Activated T-cell treated with anti-CD3 and anti-CD28 coated beads, Interleukin-2, amount 50 U/mL, for 72 hours (primary cell): ENCODE measurements around the gene ZFC3H1. TPM values are rescaled to one million over a fixed set of nuclear protein-coding genes. Genes with fewer than 3 reads are reported as not detected.

Experiments used
- ATAC-seq, 2 donors: fragments of 150-1000 bp; cut with Tn5 transposase; replicated peaks in 1 of 2; 2 replicates each; pipeline ENCODE4 v1.10.0; 2021; ENCODE audit warnings: moderate library complexity in 2 of 2, mild to moderate bottlenecking in 1 of 2
- DNase-seq, 2 donors: peaks; one replicate each; pipeline ENCODE4 v3.0.0; 2021 to 2022; ENCODE audit warnings: mixed read lengths in 1 of 2
- H3K27ac Mint-ChIP-seq: one replicate; pipeline ENCODE4 v1.8.0; 2022; ENCODE audit warnings: mild to moderate bottlenecking, moderate library complexity, mixed read lengths
- H3K27me3 Mint-ChIP-seq: one replicate; pipeline ENCODE4 v1.8.0; 2022; ENCODE audit warnings: low read depth, mixed read lengths
- H3K36me3 Mint-ChIP-seq, 2 donors: one replicate each; pipeline ENCODE4 v1.8.0; 2022; ENCODE audit warnings: mixed read lengths in 2 of 2, mild to moderate bottlenecking in 1 of 2; ENCODE audit not compliant: insufficient read depth in 2 of 2
- H3K4me1 Mint-ChIP-seq: one replicate; pipeline ENCODE4 v1.8.0; 2022; ENCODE audit warnings: low read depth, mixed read lengths
- H3K4me3 Mint-ChIP-seq, 2 donors: one replicate each; pipeline ENCODE4 v1.8.0; 2022; ENCODE audit warnings: mild to moderate bottlenecking in 2 of 2, mixed read lengths in 2 of 2, moderate library complexity in 2 of 2
- H3K9me3 Mint-ChIP-seq, 2 donors: one replicate each; pipeline ENCODE4 v1.8.0; 2022; ENCODE audit warnings: mixed read lengths in 2 of 2
- total RNA-seq, 2 donors: library from RNA; stranded (reverse); gene quantifications; one replicate each; pipeline ENCODE4 v1.2.3, GENCODE V29; 2022

The ZFC3H1 gene
- total RNA-seq, 2 donors from 2014 or later = 87.7 to 98.7 TPM

DNA sequence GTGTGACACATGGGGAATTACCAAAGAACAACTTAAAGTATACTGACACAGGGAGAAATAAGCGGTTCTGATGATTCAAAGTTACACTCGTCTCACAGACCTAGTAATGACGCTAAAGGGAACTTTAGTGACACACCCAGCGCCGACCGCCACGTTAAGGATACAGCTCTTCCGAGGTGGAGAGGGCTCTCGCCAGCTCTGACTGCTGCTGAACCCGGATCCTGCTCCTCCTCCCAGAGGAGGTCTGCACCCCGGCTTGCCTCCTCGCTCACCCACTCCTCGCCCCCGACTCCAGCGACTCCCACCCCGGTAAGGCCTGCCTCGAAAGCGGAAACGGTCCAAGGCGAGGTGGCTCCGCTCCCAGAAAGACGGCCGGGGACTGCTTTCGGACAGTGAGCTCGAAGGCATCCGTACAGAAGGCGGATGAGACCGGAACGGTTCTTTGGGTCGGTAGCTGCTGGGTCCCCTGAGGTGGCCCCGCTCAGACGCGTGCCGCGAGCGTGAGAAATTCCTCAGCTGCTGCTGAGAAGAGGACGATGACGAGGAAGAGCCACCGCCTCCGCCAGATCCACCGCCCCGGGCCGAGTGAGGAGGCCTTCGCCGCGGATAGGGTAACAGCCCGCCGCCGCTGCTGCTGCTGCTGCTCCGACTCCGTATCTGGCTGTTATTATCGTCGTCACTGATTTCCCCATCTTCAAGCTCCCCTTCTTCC lies 643 bp downstream of the ZFC3H1 start:
- Mint-ChIP-seq H3K4me1 (peaks cover 52% of the 10 kb centered on the region), H3K36me3 (peaks cover 14 to 35% of the 10 kb centered on the region in 2 donors), H3K27me3 (no peaks in the 10 kb centered on the region), H3K27ac (peak overlapping the region; percentile 99), H3K4me3 (peak overlapping the region; percentile 95 to 99), H3K9me3 (peaks cover 0 to 4% of the 10 kb centered on the region in 2 donors)
- peak; percentile 73 to 86 for DNase-seq
- peak; percentile 62 to 69 for ATAC-seq

DNA sequence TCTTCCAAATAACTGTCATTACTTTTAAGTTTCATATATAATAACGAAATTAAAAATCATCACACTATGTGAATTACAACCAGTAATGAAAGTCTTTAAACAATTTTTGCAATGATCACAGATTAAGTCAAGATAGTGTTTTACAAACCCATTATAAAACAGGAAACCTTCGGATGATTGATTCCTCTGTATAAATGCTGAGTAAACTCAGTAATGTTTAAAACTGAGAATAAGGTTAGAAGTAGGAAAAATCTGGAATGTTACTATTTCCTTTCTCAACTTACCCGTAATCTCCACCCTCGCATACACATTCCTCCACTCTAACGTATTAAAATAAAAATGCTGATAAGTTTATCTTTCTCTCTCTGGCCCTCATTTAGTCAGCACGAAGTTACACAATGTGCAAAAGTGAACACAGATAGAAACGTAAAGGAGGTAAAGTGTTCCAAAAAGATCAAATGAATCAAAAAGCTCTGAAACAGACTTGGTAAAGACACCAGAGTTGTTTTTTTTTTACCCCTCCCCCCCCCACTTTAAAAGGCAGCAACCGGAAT lies 1.6 kb downstream of the ZFC3H1 start:
- H3K27ac Mint-ChIP-seq = peak overlapping the region; percentile 99
- DNase-seq (no peak), ATAC-seq (no peak)
- peaks cover 0 to 1% of the 10 kb centered on the region in 2 donors for H3K9me3 Mint-ChIP-seq
- H3K4me3 Mint-ChIP-seq = peak overlapping the region; percentile 95 to 99
- no peaks in the 10 kb centered on the region for H3K27me3 Mint-ChIP-seq
- H3K4me1 Mint-ChIP-seq = peaks cover 54% of the 10 kb centered on the region
- peaks cover 14 to 35% of the 10 kb centered on the region in 2 donors for H3K36me3 Mint-ChIP-seq

DNA sequence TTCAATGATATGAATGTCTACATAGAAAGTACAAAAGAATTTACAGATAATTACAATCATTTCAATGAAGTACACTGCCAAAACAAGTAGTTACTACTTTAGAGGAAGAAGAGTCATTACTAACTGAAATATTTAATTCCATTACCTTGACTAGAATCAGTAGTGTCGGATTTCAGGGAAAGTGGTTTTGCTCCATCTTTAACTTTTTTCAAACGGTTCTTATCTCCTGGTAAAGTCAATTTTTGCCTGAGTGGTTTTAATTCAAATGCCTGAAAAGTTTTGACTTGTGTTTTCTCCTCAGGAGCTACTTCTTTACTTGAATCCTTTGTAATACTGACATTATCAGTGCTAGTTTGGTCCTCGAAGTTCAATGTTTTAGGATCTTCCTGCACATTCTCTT lies 6.9 kb downstream of the ZFC3H1 start:
- H3K4me1 Mint-ChIP-seq = peaks cover 50% of the 10 kb centered on the region
- H3K9me3 Mint-ChIP-seq = peaks cover 0 to 1% of the 10 kb centered on the region in 2 donors
- peaks cover 12 to 22% of the 10 kb centered on the region in 2 donors for H3K36me3 Mint-ChIP-seq
- DNase-seq (no peak), ATAC-seq (no peak)
- peak overlapping the region in 1 of 2 donors; percentile 27 for H3K4me3 Mint-ChIP-seq
- H3K27me3 Mint-ChIP-seq = no peaks in the 10 kb centered on the region
- H3K27ac Mint-ChIP-seq = no peak overlapping the region

DNA sequence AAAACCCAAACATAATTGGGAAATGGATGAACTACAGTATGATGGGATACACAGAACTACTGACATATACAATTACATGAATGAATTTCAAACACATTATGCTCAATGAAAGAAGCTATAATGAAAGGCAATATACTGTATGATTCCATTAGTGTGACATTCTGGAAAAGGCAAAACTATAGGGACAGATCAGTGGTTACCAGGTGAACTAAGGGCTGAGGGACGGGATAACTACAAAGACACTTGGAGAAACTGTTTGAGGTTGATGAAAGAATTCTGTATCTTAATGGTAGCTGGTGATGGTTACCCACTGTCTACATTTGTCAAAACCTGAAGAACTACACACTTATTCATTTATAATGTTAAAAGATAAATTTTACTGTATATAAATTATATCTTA lies 7.7 kb downstream of the ZFC3H1 start:
- Mint-ChIP-seq H3K27me3 (no peaks in the 10 kb centered on the region), H3K4me1 (peaks cover 47% of the 10 kb centered on the region), H3K4me3 (peak overlapping the region; percentile 51 to 64), H3K36me3 (peaks cover 12 to 20% of the 10 kb centered on the region in 2 donors), H3K27ac (peak overlapping the region; percentile 74), H3K9me3 (peaks cover 0 to 1% of the 10 kb centered on the region in 2 donors)
- ATAC-seq = no peak
- no peak for DNase-seq

DNA sequence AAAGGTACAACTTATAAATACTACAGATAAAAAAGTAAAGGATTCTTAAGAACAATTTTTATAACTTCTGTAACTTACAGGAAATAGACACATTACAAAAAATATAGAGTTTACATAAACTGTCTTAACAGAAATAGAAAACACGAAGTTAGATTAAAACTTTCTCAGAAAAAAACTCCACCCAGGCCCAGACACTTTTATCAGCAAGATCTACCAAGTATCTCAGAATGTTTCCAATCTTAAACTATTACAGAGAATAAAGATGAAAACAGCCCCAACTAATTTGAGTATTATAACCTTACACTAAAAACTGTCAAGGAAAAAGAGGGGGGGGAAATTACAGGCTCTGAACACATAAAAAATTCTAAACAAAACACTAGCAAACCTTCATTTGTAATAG lies 8.2 kb downstream of the ZFC3H1 start:
- H3K27ac Mint-ChIP-seq = peak overlapping the region; percentile 74
- H3K4me3 Mint-ChIP-seq = peak overlapping the region; percentile 51 to 64
- peaks cover 47% of the 10 kb centered on the region for H3K4me1 Mint-ChIP-seq
- H3K27me3 Mint-ChIP-seq = no peaks in the 10 kb centered on the region
- no peak for DNase-seq
- peaks cover 0 to 1% of the 10 kb centered on the region in 2 donors for H3K9me3 Mint-ChIP-seq
- H3K36me3 Mint-ChIP-seq = peaks cover 14 to 20% of the 10 kb centered on the region in 2 donors
- no peak for ATAC-seq

DNA sequence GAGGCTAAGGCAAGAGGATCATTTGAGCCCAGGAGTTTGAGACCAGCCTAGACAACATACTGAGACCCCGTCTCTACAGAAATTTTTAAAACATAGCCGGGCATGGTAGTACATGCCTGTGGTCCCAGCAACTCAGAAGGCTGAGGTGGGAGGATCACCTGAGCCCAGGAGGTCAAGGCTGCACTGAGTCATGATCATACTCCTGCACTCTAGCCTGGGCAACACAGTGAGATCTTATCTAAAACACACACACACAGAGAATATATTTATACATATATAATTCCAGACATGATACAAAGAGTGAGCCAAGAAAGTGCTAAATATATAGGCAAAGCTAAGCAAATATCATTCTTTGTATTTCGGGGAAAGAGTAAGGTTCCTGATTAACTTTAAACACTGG lies 9.4 kb downstream of the ZFC3H1 start:
- Mint-ChIP-seq H3K9me3 (peaks cover 0 to 1% of the 10 kb centered on the region in 2 donors), H3K27me3 (no peaks in the 10 kb centered on the region), H3K4me3 (peak overlapping the region; percentile 38 to 64), H3K27ac (peak overlapping the region; percentile 88), H3K4me1 (peaks cover 48% of the 10 kb centered on the region), H3K36me3 (peaks cover 13% of the 10 kb centered on the region in 2 donors)
- ATAC-seq = no peak
- DNase-seq = no peak

DNA sequence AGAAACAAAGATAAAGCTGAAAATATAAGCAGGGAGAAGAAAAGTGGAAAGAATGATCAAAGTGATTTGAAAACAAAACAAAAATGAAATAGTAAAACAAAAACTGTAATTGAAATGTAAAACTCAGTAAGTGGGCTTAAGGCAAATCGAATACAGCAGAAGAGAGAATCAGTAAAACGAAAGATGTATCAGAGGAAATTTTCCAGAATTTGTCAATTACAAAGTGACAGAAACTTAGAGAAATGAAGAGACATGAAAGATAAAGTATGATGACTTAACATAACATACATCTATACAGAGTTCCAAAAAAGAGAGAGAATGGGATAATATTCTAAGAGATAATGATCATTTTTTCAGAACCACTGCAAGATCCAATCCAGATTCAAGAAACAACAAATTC lies 10.5 kb downstream of the ZFC3H1 start:
- Mint-ChIP-seq H3K36me3 (peaks cover 9 to 10% of the 10 kb centered on the region in 2 donors), H3K27me3 (no peaks in the 10 kb centered on the region)
- no peak for ATAC-seq

DNA sequence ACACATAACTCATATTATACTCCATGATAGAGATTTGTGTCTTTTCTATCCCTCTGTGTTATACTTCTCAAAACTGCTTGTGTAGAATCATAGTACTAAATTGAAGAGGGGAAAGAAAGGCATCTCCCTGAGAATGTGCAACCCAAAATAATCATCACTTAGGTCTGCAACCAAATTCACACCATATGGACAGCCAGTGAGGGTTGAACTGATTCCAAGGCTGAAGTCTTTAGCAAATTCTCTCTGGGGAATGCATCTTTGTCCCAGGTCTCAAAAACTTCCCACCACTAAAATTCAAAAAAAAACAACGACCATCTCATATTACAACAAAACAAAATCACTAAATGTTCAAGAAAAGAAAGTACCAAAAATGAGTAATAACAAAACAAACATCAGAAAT lies 11.0 kb downstream of the ZFC3H1 start:
- ATAC-seq (no peak), DNase-seq (no peak)
- Mint-ChIP-seq H3K27me3 (no peaks in the 10 kb centered on the region), H3K4me1 (peaks cover 36% of the 10 kb centered on the region), H3K9me3 (peaks cover 0 to 1% of the 10 kb centered on the region in 2 donors), H3K27ac (no peak overlapping the region), H3K4me3 (no peak overlapping the region), H3K36me3 (peaks cover 7 to 9% of the 10 kb centered on the region in 2 donors)

More for the DNA sequence above, 10.5 kb downstream of the ZFC3H1 start:
- H3K4me3 Mint-ChIP-seq = no peak overlapping the region
- no peak overlapping the region for H3K27ac Mint-ChIP-seq
- peaks cover 40% of the 10 kb centered on the region for H3K4me1 Mint-ChIP-seq
- H3K9me3 Mint-ChIP-seq = peaks cover 0 to 1% of the 10 kb centered on the region in 2 donors
- no peak for DNase-seq

DNA sequence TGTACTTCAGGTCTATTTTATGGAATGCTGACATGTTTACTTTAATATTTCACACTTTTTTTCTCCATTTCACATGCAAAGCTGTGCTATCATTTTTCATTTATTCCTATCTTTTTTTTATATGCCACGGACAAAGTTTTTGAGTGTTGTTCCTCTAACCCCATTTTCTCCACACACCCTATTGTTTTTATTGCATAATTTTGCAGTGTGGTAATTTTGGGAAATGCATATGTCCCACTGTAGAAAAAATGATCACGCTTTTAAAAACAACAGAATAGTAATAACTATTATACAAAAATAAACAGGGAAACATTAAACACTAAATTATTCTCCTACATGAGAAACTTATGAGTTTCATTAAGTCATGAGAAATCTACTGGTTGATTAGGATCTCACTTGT lies 14.2 kb downstream of the ZFC3H1 start:
- Mint-ChIP-seq H3K27me3 (no peaks in the 10 kb centered on the region), H3K36me3 (peaks cover 12 to 22% of the 10 kb centered on the region in 2 donors), H3K27ac (peak overlapping the region; percentile 38), H3K4me3 (no peak overlapping the region), H3K4me1 (peaks cover 21% of the 10 kb centered on the region), H3K9me3 (peaks cover 0 to under 1% of the 10 kb centered on the region in 2 donors)
- DNase-seq = no peak
- no peak for ATAC-seq

DNA sequence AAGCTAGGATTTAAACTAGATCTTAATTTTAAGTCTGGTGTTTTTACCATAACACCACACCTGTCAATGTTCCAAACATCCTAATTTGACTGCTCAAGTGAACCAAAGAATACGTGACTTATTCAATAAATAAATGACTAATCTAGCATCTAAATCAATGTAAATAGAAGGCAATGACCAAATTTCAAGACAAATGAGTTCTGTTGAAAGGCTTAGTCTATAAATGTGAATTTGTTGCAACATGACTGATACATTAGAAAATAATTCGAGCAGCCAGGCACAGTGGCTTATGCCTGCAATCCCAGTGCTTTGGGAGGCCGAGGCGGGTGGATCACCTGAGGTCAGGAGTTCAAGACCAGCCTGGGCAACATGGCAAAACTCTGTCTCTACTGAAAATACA lies 15.1 kb downstream of the ZFC3H1 start:
- Mint-ChIP-seq H3K4me3 (no peak overlapping the region), H3K27ac (no peak overlapping the region)
- ATAC-seq = no peak

DNA sequence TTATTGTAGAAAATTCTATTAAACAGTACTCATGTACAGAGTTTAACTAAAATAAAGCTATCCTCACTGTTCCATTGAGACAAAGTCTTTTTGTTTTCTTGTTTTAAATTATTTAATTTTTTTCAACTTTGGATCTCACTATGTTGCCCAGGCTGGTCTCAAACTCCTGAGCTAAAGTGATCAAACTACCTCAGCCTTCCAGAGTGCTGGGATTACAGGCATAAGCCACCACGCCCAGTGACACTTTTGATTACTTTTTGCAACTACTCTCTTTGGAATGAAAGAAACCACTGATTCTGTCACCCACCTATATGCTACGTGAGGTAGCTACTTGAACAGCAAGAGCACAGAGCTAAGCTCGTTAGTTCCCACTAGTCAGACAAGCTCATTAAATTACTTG lies 17.1 kb downstream of the ZFC3H1 start:
- H3K36me3 Mint-ChIP-seq = peaks cover 12 to 41% of the 10 kb centered on the region in 2 donors

More for the DNA sequence above, 15.1 kb downstream of the ZFC3H1 start:
- Mint-ChIP-seq H3K36me3 (peaks cover 12 to 31% of the 10 kb centered on the region in 2 donors), H3K4me1 (peaks cover 27% of the 10 kb centered on the region), H3K27me3 (no peaks in the 10 kb centered on the region), H3K9me3 (no peaks in the 10 kb centered on the region)
- DNase-seq = no peak

DNA sequence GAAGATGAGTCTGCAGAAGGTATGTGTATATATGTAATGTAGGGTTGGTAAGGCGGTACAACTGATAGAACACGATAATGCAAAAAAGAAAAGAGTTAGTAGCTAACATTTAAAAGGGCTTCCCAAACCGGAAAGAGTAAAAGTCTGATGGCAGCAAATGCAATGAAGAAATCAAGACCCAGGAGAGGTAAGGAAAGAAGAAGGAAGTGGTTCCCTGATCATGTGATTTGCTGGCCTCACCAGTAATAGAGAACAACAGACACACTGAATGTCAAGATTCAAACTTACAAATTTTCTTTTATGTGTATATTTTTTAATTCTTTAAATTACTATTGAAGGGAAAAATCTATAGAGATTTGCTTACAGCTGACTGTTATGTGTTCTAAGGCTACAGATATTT lies 18.4 kb downstream of the ZFC3H1 start:
- no peak for DNase-seq
- Mint-ChIP-seq H3K4me1 (peaks cover 47% of the 10 kb centered on the region), H3K27me3 (no peaks in the 10 kb centered on the region), H3K4me3 (no peak overlapping the region), H3K9me3 (no peaks in the 10 kb centered on the region), H3K27ac (peak overlapping the region; percentile 10), H3K36me3 (peaks cover 10 to 44% of the 10 kb centered on the region in 2 donors)
- no peak for ATAC-seq

More for the DNA sequence above, 17.1 kb downstream of the ZFC3H1 start:
- Mint-ChIP-seq H3K4me1 (peaks cover 44% of the 10 kb centered on the region), H3K27me3 (no peaks in the 10 kb centered on the region), H3K9me3 (no peaks in the 10 kb centered on the region), H3K27ac (no peak overlapping the region), H3K4me3 (no peak overlapping the region)
- DNase-seq (no peak), ATAC-seq (no peak)

DNA sequence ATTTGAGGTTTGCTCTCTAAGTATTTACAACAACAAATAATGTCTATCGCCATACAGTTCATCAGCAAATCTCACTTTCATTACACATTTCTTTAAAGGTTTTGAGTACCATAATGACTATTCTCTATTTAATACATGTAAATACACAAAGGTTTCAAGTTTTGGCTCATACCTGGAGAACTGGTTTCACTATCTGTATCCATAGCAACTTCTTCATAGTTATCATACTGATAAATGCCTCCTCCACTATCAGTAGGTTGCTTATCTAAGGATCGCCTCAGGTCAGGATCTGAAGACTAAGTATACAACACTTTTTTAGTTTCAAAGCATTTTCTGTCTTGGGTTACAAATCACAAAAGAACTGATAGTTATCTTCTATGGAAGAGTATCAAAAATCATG lies 21.4 kb downstream of the ZFC3H1 start:
- H3K36me3 Mint-ChIP-seq = peaks cover 10 to 51% of the 10 kb centered on the region in 2 donors
- H3K27ac Mint-ChIP-seq = peak overlapping the region; percentile 89
- H3K9me3 Mint-ChIP-seq = no peaks in the 10 kb centered on the region
- ATAC-seq (peak; percentile 77 to 83), DNase-seq (no peak)
- H3K27me3 Mint-ChIP-seq = no peaks in the 10 kb centered on the region
- peak overlapping the region in 1 of 2 donors; percentile 36 for H3K4me3 Mint-ChIP-seq
- H3K4me1 Mint-ChIP-seq = peaks cover 52% of the 10 kb centered on the region
